ENCODE results near the gene DDX6. TPM values are rescaled to one million over a fixed set of nuclear protein-coding genes. Genes with fewer than 3 reads are reported as not detected.
"Not testable (repeated sequence)": the region's sequence is repeated elsewhere in the genome, so short reads cannot be mapped to it uniquely, and the experiment has no call there.

The DDX6 gene
- total and polyA plus RNA-seq, 12 donors = 17.1 to 179 (median 132) TPM

- Histone ChIP-seq H3K4me3 (no peak overlapping the region), H3K36me3 (no peaks in the 10 kb centered on the region), H3K27ac (no peak overlapping the region), H3K9me3 (no peaks in the 10 kb centered on the region), H3K4me1 (peaks cover 0 to under 1% (median 0%) of the 10 kb centered on the region in 9 donors), H3K27me3 (peaks cover 0 to 3% (median 0%) of the 10 kb centered on the region in 7 donors)
- 70 to 76% methylated on average over 4 of the region's 4 CpGs for WGBS, 2 donors
- DNase-seq = no peak
- TF ChIP-seq CTCF (IDR thresholded peaks at IDR 0.05) = no peak
- no peak for ATAC-seq
- intact Hi-C loops (cut with DNase I) = no loop called here
Measured at GRCh38 chr11:118734031-118734430, 56.9 kb downstream of the DDX6 start.

- H3K4me3 ChIP-seq; DNase-seq; H3K27me3 ChIP-seq; H3K27ac ChIP-seq; H3K9me3 ChIP-seq; intact Hi-C loops (cut with DNase I); ATAC-seq; H3K4me1 ChIP-seq; H3K36me3 ChIP-seq: not testable (repeated sequence)
- WGBS, 2 donors = 75% methylated on average over 4 of the region's 6 CpGs
Measured at GRCh38 chr11:118729753-118730152, 61.2 kb downstream of the DDX6 start.

GRCh38 chr11:118728112-118728511 is 62.9 kb downstream of the DDX6 start:
- H3K27ac ChIP-seq; H3K9me3 ChIP-seq; H3K36me3 ChIP-seq; H3K4me3 ChIP-seq; ATAC-seq; DNase-seq; H3K4me1 ChIP-seq; intact Hi-C loops (cut with DNase I); H3K27me3 ChIP-seq: not testable (repeated sequence)
- peak in 1 of 9 donors; percentile 19 for TF ChIP-seq CTCF (IDR thresholded peaks at IDR 0.05)
- WGBS, 2 donors = 85 to 91% methylated on average over 10 of the region's 10 CpGs

GRCh38 chr11:118727721-118728066 is 63.3 kb downstream of the DDX6 start:
- ATAC-seq; H3K9me3 ChIP-seq; H3K36me3 ChIP-seq; H3K27me3 ChIP-seq; H3K4me1 ChIP-seq; DNase-seq; intact Hi-C loops (cut with DNase I); H3K27ac ChIP-seq; H3K4me3 ChIP-seq: not testable (repeated sequence)
- WGBS, 2 donors = 77 to 87% methylated on average over 2 of the region's 2 CpGs

- intact Hi-C loops (cut with DNase I); H3K4me1 ChIP-seq: not testable (repeated sequence)
- 72 to 78% methylated on average over 8 of the region's 8 CpGs for WGBS, 2 donors
Measured at GRCh38 chr11:118727001-118727720, 63.8 kb downstream of the DDX6 start.

GRCh38 chr11:118721478-118722015 is 69.4 kb downstream of the DDX6 start:
- H3K9me3 ChIP-seq; ATAC-seq; H3K4me1 ChIP-seq; DNase-seq; H3K27me3 ChIP-seq; H3K36me3 ChIP-seq; H3K27ac ChIP-seq; intact Hi-C loops (cut with DNase I); H3K4me3 ChIP-seq: not testable (repeated sequence)
- WGBS, 2 donors = 54 to 68% methylated on average over 5 to 8 of the region's 10 CpGs

More at GRCh38 chr11:118727001-118727720, 63.8 kb downstream of the DDX6 start:
- H3K27ac ChIP-seq, H3K9me3 ChIP-seq, ATAC-seq, DNase-seq, H3K36me3 ChIP-seq, H3K4me3 ChIP-seq, H3K27me3 ChIP-seq: not testable (repeated sequence)

- ATAC-seq; H3K4me3 ChIP-seq; H3K27ac ChIP-seq; H3K4me1 ChIP-seq; intact Hi-C loops (cut with DNase I); H3K36me3 ChIP-seq; DNase-seq; H3K9me3 ChIP-seq; H3K27me3 ChIP-seq: not testable (repeated sequence)
- WGBS, 2 donors = 53 to 61% methylated on average over 7 of the region's 9 CpGs
Measured at GRCh38 chr11:118720740-118721139, 70.2 kb downstream of the DDX6 start.

GRCh38 chr11:118720078-118720477 is 70.9 kb downstream of the DDX6 start:
- H3K9me3 ChIP-seq; H3K27ac ChIP-seq; DNase-seq; H3K36me3 ChIP-seq; H3K27me3 ChIP-seq; intact Hi-C loops (cut with DNase I); H3K4me3 ChIP-seq; ATAC-seq; H3K4me1 ChIP-seq: not testable (repeated sequence)
- 70% methylated on average over 13 of the region's 13 CpGs for WGBS, 2 donors

GRCh38 chr11:118718562-118718961 is 72.4 kb downstream of the DDX6 start:
- H3K4me1 ChIP-seq; H3K27me3 ChIP-seq; H3K4me3 ChIP-seq; DNase-seq; H3K9me3 ChIP-seq; H3K36me3 ChIP-seq; H3K27ac ChIP-seq; ATAC-seq; intact Hi-C loops (cut with DNase I): not testable (repeated sequence)
- WGBS, 2 donors = 67 to 70% methylated on average over 7 of the region's 7 CpGs

- H3K4me3 ChIP-seq; DNase-seq; H3K27ac ChIP-seq; intact Hi-C loops (cut with DNase I); H3K4me1 ChIP-seq; H3K36me3 ChIP-seq; H3K27me3 ChIP-seq; ATAC-seq; H3K9me3 ChIP-seq: not testable (repeated sequence)
- WGBS, 2 donors = 79 to 90% methylated on average over 4 of the region's 4 CpGs
Measured at GRCh38 chr11:118717733-118718132, 73.2 kb downstream of the DDX6 start.

Measured in heart right ventricle (tissue), 16 donors.